Fibroblast of lung (primary cell): ENCODE data around the gene APBB1IP. TPM values are rescaled to one million over a fixed set of nuclear protein-coding genes. Genes with fewer than 3 reads are reported as not detected.

Source experiments
- DNase-seq, 2 donors: peaks; one replicate each; pipeline versions ENCODE4 v3.0.0 to v3.0.0-alpha.2; 2010; ENCODE audit warnings: low read depth in 2 of 2
- H2AFZ ChIP-seq: 2 replicates; pipeline ENCODE4 v1.5.1; 2012; ENCODE audit warnings: low read length, control low read depth, inconsistent platforms
- H3K27ac ChIP-seq: 2 replicates; pipeline ENCODE4 v1.5.1; 2011; ENCODE audit warnings: low read length, control low read depth; ENCODE audit not compliant: insufficient read depth
- H3K27me3 ChIP-seq: 2 replicates; pipeline ENCODE4 v1.5.1; 2011; ENCODE audit warnings: mild to moderate bottlenecking, low read length; ENCODE audit not compliant: control insufficient read depth, insufficient read depth
- H3K36me3 ChIP-seq: 2 replicates; pipeline ENCODE4 v1.5.1; 2011; ENCODE audit warnings: low read length; ENCODE audit not compliant: control insufficient read depth, insufficient read depth
- H3K4me1 ChIP-seq: 2 replicates; pipeline ENCODE4 v1.5.1; 2011; ENCODE audit warnings: low read length; ENCODE audit not compliant: control insufficient read depth, insufficient read depth; ENCODE audit errors: extremely low read depth
- H3K4me2 ChIP-seq: 2 replicates; pipeline ENCODE4 v1.5.1; 2011; ENCODE audit warnings: low read length, control low read depth; ENCODE audit not compliant: insufficient read depth; ENCODE audit errors: extremely low read depth
- H3K4me3 ChIP-seq, 4 experiments: fragments of 200-600 bp in 1 of 4; sonication (generic) in 1 of 4; replicated peaks in 1 of 4; 2 replicates each; pipeline ENCODE4 v1.5.1; 2011 to 2016; ENCODE audit warnings: low read length in 4 of 4, low read depth in 3 of 4, mild to moderate bottlenecking in 3 of 4, control low read depth in 2 of 4, inconsistent platforms in 1 of 4, mixed read lengths in 1 of 4; ENCODE audit not compliant: insufficient read depth in 1 of 4; ENCODE audit errors: control extremely low read depth in 1 of 4
- H3K79me2 ChIP-seq: 2 replicates; pipeline ENCODE4 v1.5.1; 2012; ENCODE audit warnings: mild to moderate bottlenecking, low read length, inconsistent platforms; ENCODE audit not compliant: control insufficient read depth, insufficient read depth
- H3K9ac ChIP-seq: 2 replicates; pipeline ENCODE4 v1.5.1; 2011; ENCODE audit warnings: mild to moderate bottlenecking, low read length, control low read depth; ENCODE audit not compliant: insufficient read depth
- H3K9me3 ChIP-seq: 2 replicates; pipeline ENCODE4 v1.5.1; 2012; ENCODE audit warnings: low read depth, low read length; ENCODE audit not compliant: control insufficient read depth, insufficient read depth
- H4K20me1 ChIP-seq: 2 replicates; pipeline ENCODE4 v1.5.1; 2011; ENCODE audit warnings: low read length; ENCODE audit not compliant: control insufficient read depth, insufficient read depth; ENCODE audit errors: extremely low read depth
- EZH2 ChIP-seq: IDR thresholded peaks from 2 replicates; pipeline ENCODE4 v1.5.1; 2012; ENCODE audit warnings: low read length, control low read depth, mild to moderate bottlenecking; ENCODE audit errors: missing control alignments
- polyA plus RNA-seq, 2 donors: library from polyadenylated mRNA; depleted of rRNA in 1 of 2; stranded (reverse) in 1 of 2; unstranded in 1 of 2; fragments of >200 nt; gene quantifications; 2 replicates each; pipeline ENCODE4 v1.2.1, GENCODE V29; 2011 to 2012; ENCODE audit warnings: missing spikeins in 1 of 2
- total RNA-seq: library from RNA; depleted of rRNA; stranded (reverse); fragments of >200 nt; gene quantifications from 2 replicates; pipeline ENCODE4 v1.2.1, GENCODE V29; 2014
- TF ChIP-seq, protein P1 (sequence below), 2 donors: IDR thresholded peaks in 1 of 2; conservative IDR thresholded peaks in 1 of 2; 1 replicate in 1 of 2; 2 replicates in 1 of 2; pipeline ENCODE4 v1.5.1; 2011 to 2012; ENCODE audit warnings: low read length in 2 of 2, control low read depth in 1 of 2, inconsistent platforms in 1 of 2, low read depth in 1 of 2, mild to moderate bottlenecking in 1 of 2

Gene APBB1IP
- total and polyA plus RNA-seq, 2 donors (not counting 1 experiment from before 2014, with no cell fraction given) = 1.5 TPM

DNA sequence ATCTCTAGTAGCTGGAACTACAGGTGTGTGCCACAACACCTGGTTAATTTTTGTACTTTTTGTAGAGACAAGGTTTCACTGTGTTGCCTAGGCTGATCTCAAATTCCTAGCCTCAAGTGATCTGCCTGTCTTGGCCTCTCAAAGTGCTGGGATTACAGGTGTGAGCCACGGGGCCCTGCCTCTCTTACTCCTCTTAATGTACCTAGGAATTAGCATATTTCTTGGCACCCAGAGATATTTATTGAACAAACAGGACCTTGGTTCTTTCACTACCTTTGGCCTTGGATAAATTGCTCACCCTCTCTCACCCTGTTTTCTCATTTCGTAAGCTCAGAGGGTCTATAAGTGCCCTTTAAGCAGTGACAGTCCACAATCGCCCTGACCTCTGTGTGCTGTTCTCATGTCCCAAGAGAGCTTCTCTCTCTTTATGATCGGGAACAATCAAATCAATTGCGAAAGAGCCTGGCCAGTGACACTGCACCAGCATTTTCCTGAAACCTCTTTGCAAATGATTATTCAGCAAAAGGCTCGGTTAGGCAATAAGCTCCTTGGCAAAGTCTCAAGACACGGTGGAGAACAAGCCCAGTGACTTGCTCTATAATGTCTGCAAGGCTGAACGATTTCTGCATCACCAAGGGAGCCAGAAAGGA is 117.7 kb downstream of the APBB1IP start:
- no peaks in the 10 kb centered on the region for H3K4me1 ChIP-seq
- H3K27ac ChIP-seq = no peak overlapping the region
- no peaks in the 10 kb centered on the region for H3K9me3 ChIP-seq
- no peaks in the 10 kb centered on the region for H4K20me1 ChIP-seq
- H3K36me3 ChIP-seq = no peaks in the 10 kb centered on the region
- no peak overlapping the region for H3K4me3 ChIP-seq
- no peak overlapping the region for H3K4me2 ChIP-seq
- no peak overlapping the region for H3K9ac ChIP-seq
- peak; percentile 51 to 68 for DNase-seq
- no peaks in the 10 kb centered on the region for H3K79me2 ChIP-seq
- no peaks in the 10 kb centered on the region for H3K27me3 ChIP-seq
- TF ChIP-seq, protein P1, sequence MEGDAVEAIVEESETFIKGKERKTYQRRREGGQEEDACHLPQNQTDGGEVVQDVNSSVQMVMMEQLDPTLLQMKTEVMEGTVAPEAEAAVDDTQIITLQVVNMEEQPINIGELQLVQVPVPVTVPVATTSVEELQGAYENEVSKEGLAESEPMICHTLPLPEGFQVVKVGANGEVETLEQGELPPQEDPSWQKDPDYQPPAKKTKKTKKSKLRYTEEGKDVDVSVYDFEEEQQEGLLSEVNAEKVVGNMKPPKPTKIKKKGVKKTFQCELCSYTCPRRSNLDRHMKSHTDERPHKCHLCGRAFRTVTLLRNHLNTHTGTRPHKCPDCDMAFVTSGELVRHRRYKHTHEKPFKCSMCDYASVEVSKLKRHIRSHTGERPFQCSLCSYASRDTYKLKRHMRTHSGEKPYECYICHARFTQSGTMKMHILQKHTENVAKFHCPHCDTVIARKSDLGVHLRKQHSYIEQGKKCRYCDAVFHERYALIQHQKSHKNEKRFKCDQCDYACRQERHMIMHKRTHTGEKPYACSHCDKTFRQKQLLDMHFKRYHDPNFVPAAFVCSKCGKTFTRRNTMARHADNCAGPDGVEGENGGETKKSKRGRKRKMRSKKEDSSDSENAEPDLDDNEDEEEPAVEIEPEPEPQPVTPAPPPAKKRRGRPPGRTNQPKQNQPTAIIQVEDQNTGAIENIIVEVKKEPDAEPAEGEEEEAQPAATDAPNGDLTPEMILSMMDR (conservative IDR thresholded peaks at IDR 0.05 in 1 of 2, IDR thresholded peaks at IDR 0.05 in 1 of 2; ENCODE audit: low read depth in 1 of 2, low read length in 2 of 2) = no peak
- no peak for TF ChIP-seq EZH2
- H2AFZ ChIP-seq = no peak overlapping the region

DNA sequence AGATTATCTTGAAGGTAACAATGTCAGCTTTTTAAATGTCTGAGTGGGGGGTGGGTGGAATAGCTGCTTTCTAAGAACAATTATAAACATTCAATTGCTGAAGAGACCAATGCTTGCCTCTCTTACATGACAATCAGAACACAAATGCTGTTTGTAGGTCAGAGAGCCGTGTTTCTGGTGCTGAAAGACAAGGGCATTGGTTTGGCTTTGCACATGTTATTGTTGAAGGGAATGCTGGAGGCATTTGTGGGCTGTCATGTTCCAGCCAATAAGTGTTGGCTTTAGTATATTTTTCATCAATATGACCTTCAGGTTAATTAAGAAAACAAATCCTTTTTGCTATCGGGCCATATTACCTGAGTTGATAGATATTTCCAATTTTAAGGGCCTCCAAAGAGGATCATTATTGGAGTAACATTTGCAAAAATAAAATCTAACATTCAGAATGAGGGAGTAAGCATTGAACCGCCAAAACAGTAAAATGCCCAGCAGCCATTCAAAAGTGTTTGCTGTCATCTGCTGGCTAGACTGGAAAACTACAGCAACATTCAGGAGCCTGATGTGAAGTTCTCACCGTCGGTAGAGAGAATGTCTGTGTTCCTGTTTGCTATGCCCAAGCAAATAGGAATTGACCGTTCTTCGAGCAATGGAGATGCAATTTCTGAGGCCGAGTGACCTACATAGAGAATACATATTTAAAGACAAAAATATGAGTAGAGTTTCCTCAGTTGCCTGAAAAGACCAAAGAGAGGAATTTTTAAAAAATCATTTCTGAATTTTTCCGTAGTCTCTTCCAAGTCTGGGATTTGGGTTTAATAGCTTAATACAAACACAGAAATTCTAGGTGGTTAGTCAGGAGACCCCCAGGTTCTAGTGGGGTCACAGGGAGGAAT is 118.9 kb downstream of the APBB1IP start:
- TF ChIP-seq, protein P1 (conservative IDR thresholded peaks at IDR 0.05 in 1 of 2, IDR thresholded peaks at IDR 0.05 in 1 of 2; ENCODE audit: low read depth in 1 of 2, low read length in 2 of 2) = peak; percentile 73 to 95
- no peak for TF ChIP-seq EZH2
- Histone ChIP-seq H3K36me3 (no peaks in the 10 kb centered on the region), H3K4me3 (no peak overlapping the region), H3K27me3 (no peaks in the 10 kb centered on the region), H3K4me1 (no peaks in the 10 kb centered on the region), H3K9me3 (no peaks in the 10 kb centered on the region), H3K27ac (no peak overlapping the region), H4K20me1 (no peaks in the 10 kb centered on the region), H3K9ac (no peak overlapping the region), H3K79me2 (no peaks in the 10 kb centered on the region), H2AFZ (no peak overlapping the region), H3K4me2 (no peak overlapping the region)
- peak; percentile 25 to 48 for DNase-seq

DNA sequence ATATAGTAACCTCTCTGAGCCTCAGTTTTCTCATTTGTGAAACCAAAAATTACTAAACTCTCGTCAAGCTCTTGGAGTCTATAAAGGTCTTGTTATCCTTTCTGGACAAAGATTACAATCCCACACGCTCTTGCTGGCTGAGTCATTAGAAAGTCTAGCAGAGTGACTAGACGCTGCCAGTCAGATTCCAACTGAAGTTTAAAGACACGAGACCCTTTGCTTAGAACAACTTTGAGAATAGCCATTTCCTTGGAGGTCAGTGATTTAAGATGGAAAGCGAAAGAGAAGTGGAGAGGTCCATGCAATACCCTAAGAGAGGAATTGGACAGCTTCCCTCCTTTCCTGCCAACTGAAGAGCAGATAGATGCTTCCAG is 119.5 kb downstream of the APBB1IP start:
- no peak overlapping the region for H3K4me3 ChIP-seq
- H2AFZ ChIP-seq = no peak overlapping the region
- no peak overlapping the region for H3K4me2 ChIP-seq

More for the DNA sequence above, 119.5 kb downstream of the APBB1IP start:
- no peaks in the 10 kb centered on the region for H4K20me1 ChIP-seq
- H3K9me3 ChIP-seq = no peaks in the 10 kb centered on the region
- no peaks in the 10 kb centered on the region for H3K36me3 ChIP-seq
- H3K9ac ChIP-seq = no peak overlapping the region
- H3K27me3 ChIP-seq = no peaks in the 10 kb centered on the region
- H3K27ac ChIP-seq = no peak overlapping the region
- TF ChIP-seq, protein P1 (conservative IDR thresholded peaks at IDR 0.05 in 1 of 2, IDR thresholded peaks at IDR 0.05 in 1 of 2; ENCODE audit: low read depth in 1 of 2, low read length in 2 of 2) = no peak
- TF ChIP-seq EZH2 = no peak
- H3K79me2 ChIP-seq = no peaks in the 10 kb centered on the region
- DNase-seq = peak in 1 of 2 donors; percentile 69
- no peaks in the 10 kb centered on the region for H3K4me1 ChIP-seq
